Measurements from ENCODE around the gene HNMT. TPM values are rescaled to one million over a fixed set of nuclear protein-coding genes. Genes with fewer than 3 reads are reported as not detected.

HNMT gene
- total and polyA plus RNA-seq, 2 of the 13 experiments (the other 11 are each of a cell fraction or from before 2014, with no cell fraction given), result 279 to 309 TPM

GRCh38 chr2:137964066-137964858 is at the start of gene HNMT (continued):
- TF ChIP-seq ZNF446 (CRISPR knock-in tag; IDR thresholded peaks at IDR 0.05) (no peak), BRF2 (CRISPR knock-in tag; IDR thresholded peaks at IDR 0.05) (peak; percentile 96), FOXK2 (IDR thresholded peaks at IDR 0.05) (peak; percentile 81), RFXANK (CRISPR knock-in tag; IDR thresholded peaks at IDR 0.05) (peak; percentile 47; the same call in 1 of the 2 replicates), CBFB (CRISPR knock-in tag; IDR thresholded peaks at IDR 0.05) (peak; percentile 44; the same call in 1 of the 2 replicates), RELA (CRISPR knock-in tag; IDR thresholded peaks at IDR 0.05) (peak; percentile 50), GPBP1L1 (CRISPR knock-in tag; IDR thresholded peaks at IDR 0.05) (no peak), MXD4 (CRISPR knock-in tag; IDR thresholded peaks at IDR 0.05) (peak; percentile 20; the same call in 1 of the 2 replicates), ZNF224 (CRISPR knock-in tag; IDR thresholded peaks at IDR 0.05) (no peak), SIN3A (IDR thresholded peaks at IDR 0.05; ENCODE audit: borderline replicate concordance, low read depth, low read length) (peak; percentile 91), SP2 (CRISPR knock-in tag; IDR thresholded peaks at IDR 0.05) (no peak), ZNF841 (CRISPR knock-in tag; IDR thresholded peaks at IDR 0.05; ENCODE audit: borderline replicate concordance) (0 out of 2 replicates have a peak, but pooled peaks have one; percentile 36), ETS1 (CRISPR knock-in tag; IDR thresholded peaks at IDR 0.05) (peak; percentile 91; the same call in 1 of the 2 replicates), ATF5 (CRISPR knock-in tag; IDR thresholded peaks at IDR 0.05; ENCODE audit: low read depth) (no peak), FOSL2 (CRISPR knock-in tag; IDR thresholded peaks at IDR 0.05) (peak; percentile 56), PRDM4 (CRISPR knock-in tag; IDR thresholded peaks at IDR 0.05; ENCODE audit: borderline replicate concordance) (no peak), ZNF546 (CRISPR knock-in tag; conservative IDR thresholded peaks at IDR 0.05) (no peak), ZBTB38 (CRISPR knock-in tag; IDR thresholded peaks at IDR 0.05) (peak; percentile 81), ZNF768 (CRISPR knock-in tag; IDR thresholded peaks at IDR 0.05) (no peak), FLYWCH1 (CRISPR knock-in tag; IDR thresholded peaks at IDR 0.05) (0 out of 2 replicates have a peak, but pooled peaks have one; percentile 74), TBX3 (IDR thresholded peaks at IDR 0.05; ENCODE audit: borderline replicate concordance) (peak; percentile 89), ZNF782 (CRISPR knock-in tag; IDR thresholded peaks at IDR 0.05; ENCODE audit: borderline replicate concordance) (no peak), WIZ (CRISPR knock-in tag; IDR thresholded peaks at IDR 0.05) (0 out of 2 replicates have a peak, but pooled peaks have one; percentile 44), HDAC1 (CRISPR knock-in tag; IDR thresholded peaks at IDR 0.05) (peak; percentile 83), PAWR (CRISPR knock-in tag; IDR thresholded peaks at IDR 0.05; ENCODE audit: borderline replicate concordance) (no peak)

Measured in HepG2 (cell line).